Hippocampal formation (tissue), 2 donors: ENCODE results near the gene ZFC3H1.

Source experiments
- DNase-seq, 2 donors: peaks; one replicate each; lab custom pipeline; 2025; lab: John Stamatoyannopoulos, UW

Gene ZFC3H1

DNA sequence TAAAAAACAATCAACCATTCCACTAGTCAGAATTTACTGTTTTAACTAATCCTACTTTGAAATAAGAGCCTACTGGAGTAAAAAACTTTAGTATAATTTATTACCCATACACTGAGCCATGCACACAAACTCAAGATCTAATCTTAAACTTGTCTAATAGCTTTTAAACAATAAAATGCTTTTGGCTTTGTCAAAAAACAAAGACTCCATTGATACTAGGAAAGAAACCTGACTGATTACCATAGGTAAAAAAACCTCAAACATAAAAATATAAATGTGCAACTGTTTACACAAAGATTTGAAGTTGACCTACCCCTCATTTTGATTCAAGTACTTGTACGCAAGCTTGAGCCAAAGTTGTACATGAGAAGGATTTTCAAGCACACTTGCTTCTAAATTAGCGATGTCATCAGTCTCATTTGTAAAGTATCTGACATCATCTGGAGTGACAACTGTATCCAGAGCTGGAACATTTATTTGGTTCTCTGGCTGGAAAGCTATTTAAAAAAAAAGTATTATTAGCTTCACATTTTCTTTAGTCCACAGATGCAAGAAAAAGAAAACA, 36.1 kb downstream of the ZFC3H1 start:
- no peak for DNase-seq

DNA sequence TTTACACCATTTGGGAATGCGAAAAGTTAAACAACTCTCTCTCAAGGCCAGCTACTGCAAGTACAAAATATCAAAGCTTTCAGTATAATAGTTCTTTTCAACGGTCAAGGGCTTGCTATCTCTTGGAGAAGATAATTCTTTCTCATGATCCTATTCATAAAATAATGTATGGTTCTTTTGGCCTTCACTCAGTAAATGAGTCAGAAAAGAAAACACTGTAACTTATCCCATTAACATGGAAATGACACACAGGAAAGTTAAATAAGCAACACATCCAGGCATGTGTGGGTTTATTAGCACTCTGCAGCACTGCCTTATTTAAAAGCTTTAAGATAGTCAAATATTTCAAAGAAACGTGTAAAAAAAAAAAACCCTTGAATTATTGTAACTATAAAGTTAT, 36.9 kb downstream of the ZFC3H1 start:
- DNase-seq, result no peak

DNA sequence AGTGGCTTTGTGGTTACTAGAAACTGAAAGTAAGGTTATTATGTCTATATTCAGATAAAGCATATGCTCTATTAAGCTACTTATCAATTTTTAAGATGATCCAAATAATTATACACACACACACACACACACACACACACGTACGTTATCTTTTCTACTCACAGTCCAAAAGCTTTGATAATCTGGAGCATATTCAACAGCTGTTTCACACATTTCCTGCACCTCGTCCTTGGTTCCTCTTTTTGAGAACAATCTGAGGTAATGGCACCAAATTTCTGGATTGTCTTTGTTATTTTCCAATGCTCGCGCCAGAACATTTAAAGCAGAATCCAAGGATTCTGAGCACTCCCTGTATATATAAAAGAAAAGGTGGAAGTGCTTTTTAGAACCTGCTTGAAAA, 37.5 kb downstream of the ZFC3H1 start:
- no peak for DNase-seq

GRCh38 chr12:71625476-71625875, 38.2 kb downstream of the ZFC3H1 start:
- DNase-seq, result no peak

DNA sequence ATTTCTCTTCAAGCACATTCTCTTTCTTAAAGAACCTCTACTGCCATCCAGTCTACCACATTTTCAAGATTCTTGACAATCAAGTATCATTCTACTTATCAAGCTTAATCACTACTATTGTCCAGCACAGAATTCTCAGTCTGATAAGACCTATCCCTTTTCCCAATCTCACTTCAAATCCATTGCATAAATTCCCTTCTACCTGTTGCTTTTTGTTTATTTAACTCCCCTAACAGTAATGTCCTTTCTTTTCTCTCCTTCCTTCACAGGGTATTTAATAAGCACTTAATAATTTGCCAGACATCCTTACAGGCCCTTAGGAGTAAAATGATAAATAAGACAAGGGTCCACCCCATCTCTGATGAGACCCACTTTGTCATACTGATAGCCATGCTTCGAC, 41.7 kb downstream of the ZFC3H1 start:
- no peak for DNase-seq

- DNase-seq, result no peak
Observed at GRCh38 chr12:71610031-71610795, 53.4 kb downstream of the ZFC3H1 start.

- peak in 1 of 2 donors; percentile 51 for DNase-seq
Observed at GRCh38 chr12:71607494-71608330, 55.9 kb downstream of the ZFC3H1 start.

- no peak for DNase-seq
Observed at GRCh38 chr12:71605039-71605438, 58.6 kb downstream of the ZFC3H1 start.

GRCh38 chr12:71602761-71603577, 60.7 kb downstream of the ZFC3H1 start:
- DNase-seq, result no peak

GRCh38 chr12:71601546-71601945, 62.1 kb downstream of the ZFC3H1 start:
- DNase-seq, result no peak

DNA sequence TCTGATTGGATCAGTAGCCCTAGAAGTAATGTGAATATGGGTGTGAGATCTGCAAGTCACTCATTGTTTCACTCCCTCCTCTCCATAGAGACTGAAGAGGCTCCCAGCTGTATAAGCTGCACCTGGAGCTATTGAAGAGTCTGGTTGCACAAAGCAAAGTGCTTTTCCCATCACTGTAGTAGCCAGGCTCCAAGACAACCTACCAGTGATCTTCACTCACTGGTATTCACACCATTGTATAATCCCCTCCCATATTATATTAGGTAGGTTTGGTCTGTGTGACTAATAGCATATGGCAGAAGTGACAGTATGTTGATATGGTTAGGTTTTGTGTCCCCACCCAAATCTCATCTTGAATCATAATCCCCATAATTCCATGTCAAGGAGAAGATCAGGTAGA, 64.4 kb downstream of the ZFC3H1 start:
- no peak for DNase-seq

DNA sequence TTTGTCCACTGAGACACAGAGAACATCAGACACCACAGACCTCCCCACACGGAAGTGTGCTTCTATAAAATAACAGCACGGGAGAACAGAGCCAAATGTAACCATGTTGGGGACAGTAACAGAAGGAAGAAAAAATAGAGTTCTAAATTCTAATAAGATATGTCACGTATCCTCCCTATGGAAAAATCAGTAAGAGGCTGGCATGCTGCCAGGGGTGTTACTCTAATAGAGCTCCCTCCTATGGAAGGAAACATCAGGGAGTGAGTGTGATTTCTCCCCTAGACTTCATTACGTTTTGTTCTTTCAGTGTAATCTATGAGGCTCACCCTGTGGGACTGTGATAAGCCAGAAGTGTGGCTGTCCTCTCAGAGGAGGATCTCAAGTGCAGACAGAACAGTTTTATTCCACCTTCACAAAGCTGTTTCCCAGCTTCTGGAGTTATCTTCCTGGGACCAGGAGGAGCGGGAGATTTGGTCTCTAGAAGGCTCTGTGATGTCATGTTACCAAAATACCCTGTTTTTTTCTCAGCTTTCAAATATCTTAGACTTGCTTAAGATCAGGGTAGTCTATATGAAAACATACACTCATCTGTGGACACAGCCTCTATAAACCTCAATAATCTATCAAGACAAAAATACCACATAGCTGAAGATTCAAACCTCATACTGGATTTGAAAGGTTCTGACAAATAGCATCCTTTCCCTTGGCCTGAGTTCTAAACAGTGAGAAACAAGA, 69.3 kb downstream of the ZFC3H1 start:
- no peak for DNase-seq

GRCh38 chr12:71592841-71593240, 70.8 kb downstream of the ZFC3H1 start:
- DNase-seq, result no peak

DNA sequence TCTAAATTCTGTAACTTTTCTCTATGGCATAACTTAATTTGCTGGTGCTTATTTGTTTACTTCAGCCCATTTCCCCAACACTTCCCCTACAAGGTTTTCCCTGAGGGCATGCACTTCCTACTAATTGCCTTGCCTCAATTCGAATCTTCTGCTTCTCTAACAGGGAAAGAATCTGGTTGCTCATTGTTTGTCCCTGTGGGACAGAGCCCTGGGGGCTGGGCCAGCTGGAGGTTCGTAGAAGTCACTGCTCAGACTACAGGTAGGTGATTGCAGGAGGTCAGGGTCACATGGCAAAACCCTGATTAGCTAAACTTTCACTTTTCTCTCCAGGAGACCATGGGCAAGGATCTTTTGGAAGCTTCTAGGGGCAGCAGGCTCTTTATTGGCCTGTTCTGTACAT, 72.0 kb downstream of the ZFC3H1 start:
- DNase-seq, result no peak

- DNase-seq, result no peak
Observed at GRCh38 chr12:71589478-71589881, 74.2 kb downstream of the ZFC3H1 start.

GRCh38 chr12:71587012-71587411, 76.6 kb downstream of the ZFC3H1 start:
- DNase-seq, result no peak

GRCh38 chr12:71585218-71585617, 78.4 kb downstream of the ZFC3H1 start:
- DNase-seq, result no peak

DNA sequence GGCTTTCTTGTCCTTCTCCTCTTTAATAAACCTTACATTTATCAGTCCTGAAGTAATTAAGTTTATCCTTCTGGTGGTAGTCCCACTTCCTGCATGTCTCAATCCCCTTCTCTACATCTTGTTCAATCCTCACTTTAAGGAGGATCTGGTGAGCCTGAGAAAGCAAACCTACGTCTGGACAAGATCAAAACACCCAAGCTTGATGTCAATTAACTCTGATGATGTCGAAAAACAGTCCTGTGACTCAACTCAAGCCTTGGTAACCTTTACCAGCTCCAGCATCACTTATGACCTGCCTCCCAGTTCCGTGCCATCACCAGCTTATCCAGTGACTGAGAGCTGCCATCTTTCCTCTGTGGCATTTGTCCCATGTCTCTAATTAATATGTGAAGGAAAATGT, 79.3 kb downstream of the ZFC3H1 start:
- no peak for DNase-seq

DNA sequence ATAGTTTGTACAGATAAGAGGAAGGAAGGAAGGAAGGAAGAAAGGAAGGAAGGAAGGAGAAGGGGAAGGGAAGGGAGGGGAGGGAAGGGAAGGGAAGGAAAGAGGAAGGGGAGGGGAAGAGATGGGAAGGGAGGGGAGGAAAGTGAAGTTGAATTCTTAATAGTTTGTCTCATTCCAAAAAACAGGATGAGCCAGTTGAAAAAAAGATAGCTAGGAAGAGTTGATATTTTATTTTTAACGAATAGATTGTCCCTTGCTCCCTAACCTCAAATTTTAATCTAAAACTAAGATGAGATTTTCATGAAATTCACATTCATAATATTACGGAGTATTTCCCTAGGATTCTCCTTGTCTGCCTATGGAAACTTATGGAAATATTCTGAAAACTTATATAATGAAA, 80.7 kb downstream of the ZFC3H1 start:
- no peak for DNase-seq

GRCh38 chr12:71581206-71581605, 82.4 kb downstream of the ZFC3H1 start:
- no peak for DNase-seq

DNA sequence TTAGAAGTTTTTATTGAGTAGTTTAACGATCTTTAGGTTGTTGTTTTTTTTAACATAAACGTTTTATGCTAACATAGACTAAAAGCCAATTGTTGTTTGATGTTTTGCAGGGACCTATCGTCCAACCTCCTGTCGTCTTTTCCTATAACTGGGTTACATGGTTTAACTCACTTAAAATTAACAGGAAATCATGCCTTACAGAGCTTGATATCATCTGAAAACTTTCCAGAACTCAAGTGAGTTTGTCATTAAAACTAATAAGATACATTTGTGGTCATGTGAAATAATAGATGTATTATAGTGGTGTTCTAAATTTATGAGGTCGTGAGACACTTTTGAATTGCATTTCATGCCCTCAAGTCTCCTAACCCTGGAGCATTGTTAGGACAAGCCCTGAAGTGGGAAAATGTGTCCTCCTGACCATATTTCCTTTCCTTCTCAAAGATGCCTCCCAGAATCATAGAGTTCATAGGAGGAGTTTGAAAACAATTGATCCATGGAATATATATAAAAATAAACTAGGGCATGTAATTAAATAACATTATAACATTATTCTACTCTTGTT, 84.9 kb downstream of the ZFC3H1 start:
- DNase-seq, result no peak
